Progenitor cell of endocrine pancreas (in vitro differentiated cells): ENCODE measurements around the gene CHAD. TPM values are rescaled to one million over a fixed set of nuclear protein-coding genes. Genes with fewer than 3 reads are reported as not detected.

ENCODE experiments used
- DNase-seq: peaks from one replicate; pipeline ENCODE4 v3.0.0; 2021; ENCODE audit warnings: low spot score; ENCODE audit not compliant: unreplicated experiment
- H3K27ac Mint-ChIP-seq: 2 replicates; pipeline ENCODE4 v1.8.0; 2021; ENCODE audit warnings: mild to moderate bottlenecking, moderate library complexity, mixed read lengths
- H3K27me3 Mint-ChIP-seq: 2 replicates; pipeline ENCODE4 v1.8.0; 2021; ENCODE audit warnings: mixed read lengths
- H3K36me3 Mint-ChIP-seq: 2 replicates; pipeline ENCODE4 v1.8.0; 2022; ENCODE audit warnings: mixed read lengths; ENCODE audit not compliant: insufficient read depth
- H3K4me1 Mint-ChIP-seq: 2 replicates; pipeline ENCODE4 v1.8.0; 2021; ENCODE audit warnings: low read depth, mixed read lengths
- H3K4me3 Mint-ChIP-seq: 2 replicates; pipeline ENCODE4 v1.8.0; 2021; ENCODE audit warnings: low read depth, mild to moderate bottlenecking, moderate library complexity, mixed read lengths
- H3K9me3 Mint-ChIP-seq: 2 replicates; pipeline ENCODE4 v1.8.0; 2021; ENCODE audit warnings: low read depth, mixed read lengths
- long read RNA-seq: library from polyadenylated mRNA; unstranded; transcript quantifications from one replicate; pipeline ENCODE4 v2.0.0, GENCODE V29; 2020
- total RNA-seq: library from RNA; stranded (reverse); gene quantifications from 2 replicates; pipeline ENCODE4 v1.2.1, GENCODE V29; 2021
- TF ChIP-seq, protein P1 (sequence below): fragments of 200-600 bp; sonication (generic); IDR thresholded peaks from one replicate; pipeline ENCODE4 v1.5.0; 2021; ENCODE audit warnings: antibody characterized with exemption, mild to moderate bottlenecking; ENCODE audit not compliant: unreplicated experiment

CHAD gene, protein sequence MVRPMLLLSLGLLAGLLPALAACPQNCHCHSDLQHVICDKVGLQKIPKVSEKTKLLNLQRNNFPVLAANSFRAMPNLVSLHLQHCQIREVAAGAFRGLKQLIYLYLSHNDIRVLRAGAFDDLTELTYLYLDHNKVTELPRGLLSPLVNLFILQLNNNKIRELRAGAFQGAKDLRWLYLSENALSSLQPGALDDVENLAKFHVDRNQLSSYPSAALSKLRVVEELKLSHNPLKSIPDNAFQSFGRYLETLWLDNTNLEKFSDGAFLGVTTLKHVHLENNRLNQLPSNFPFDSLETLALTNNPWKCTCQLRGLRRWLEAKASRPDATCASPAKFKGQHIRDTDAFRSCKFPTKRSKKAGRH
- total RNA-seq = not detected in 2 replicates
- long read RNA-seq = 0 reads

DNA sequence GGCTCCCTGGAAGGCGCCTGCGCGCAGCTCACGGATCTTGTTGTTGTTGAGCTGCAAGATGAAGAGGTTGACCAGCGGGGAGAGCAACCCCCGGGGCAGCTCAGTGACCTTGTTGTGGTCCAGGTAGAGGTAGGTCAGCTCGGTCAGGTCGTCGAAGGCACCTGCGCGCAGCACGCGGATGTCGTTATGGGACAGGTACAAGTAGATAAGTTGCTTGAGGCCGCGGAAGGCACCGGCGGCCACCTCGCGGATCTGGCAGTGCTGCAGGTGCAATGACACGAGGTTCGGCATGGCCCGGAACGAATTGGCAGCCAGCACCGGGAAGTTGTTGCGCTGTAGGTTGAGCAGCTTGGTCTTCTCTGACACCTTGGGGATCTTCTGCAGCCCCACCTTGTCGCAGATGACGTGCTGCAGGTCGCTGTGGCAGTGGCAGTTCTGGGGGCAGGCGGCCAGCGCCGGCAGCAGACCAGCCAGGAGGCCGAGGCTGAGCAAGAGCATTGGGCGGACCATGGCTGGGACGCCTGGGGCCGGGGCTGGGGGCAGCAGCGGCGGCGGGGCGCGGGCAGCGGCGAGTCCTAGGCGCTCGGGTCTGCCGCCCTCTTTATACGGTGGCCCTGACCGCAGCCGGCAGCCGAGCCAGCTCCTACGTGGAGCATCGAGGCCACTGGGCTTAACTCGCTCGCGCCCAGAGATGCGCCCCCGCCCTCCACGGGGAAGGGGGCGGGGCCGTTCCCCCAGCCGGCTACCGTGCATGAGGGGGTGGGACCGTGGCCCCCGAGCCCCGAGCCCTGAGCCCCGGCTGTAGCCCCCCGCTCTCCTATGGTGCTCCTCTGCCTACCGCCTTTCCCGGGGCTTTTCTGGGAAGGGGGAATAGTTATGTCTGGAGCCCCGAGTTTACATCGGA, at the start of gene CHAD:
TSS of gene CHAD (minus strand) at position 577 of the 904 bp plus-strand sequence. CDS start at position 510, 67 bp downstream.
- Mint-ChIP-seq H3K9me3 (no peaks in the 10 kb centered on the region), H3K27me3 (peaks cover 22% of the 10 kb centered on the region), H3K4me1 (peaks cover 1% of the 10 kb centered on the region), H3K4me3 (peak within 1 kb of the TSS; percentile 35), H3K27ac (no peak within 1 kb of the TSS), H3K36me3 (peaks cover 9% of the 10 kb centered on the region)
- no peak for DNase-seq
- TF ChIP-seq, protein P1, sequence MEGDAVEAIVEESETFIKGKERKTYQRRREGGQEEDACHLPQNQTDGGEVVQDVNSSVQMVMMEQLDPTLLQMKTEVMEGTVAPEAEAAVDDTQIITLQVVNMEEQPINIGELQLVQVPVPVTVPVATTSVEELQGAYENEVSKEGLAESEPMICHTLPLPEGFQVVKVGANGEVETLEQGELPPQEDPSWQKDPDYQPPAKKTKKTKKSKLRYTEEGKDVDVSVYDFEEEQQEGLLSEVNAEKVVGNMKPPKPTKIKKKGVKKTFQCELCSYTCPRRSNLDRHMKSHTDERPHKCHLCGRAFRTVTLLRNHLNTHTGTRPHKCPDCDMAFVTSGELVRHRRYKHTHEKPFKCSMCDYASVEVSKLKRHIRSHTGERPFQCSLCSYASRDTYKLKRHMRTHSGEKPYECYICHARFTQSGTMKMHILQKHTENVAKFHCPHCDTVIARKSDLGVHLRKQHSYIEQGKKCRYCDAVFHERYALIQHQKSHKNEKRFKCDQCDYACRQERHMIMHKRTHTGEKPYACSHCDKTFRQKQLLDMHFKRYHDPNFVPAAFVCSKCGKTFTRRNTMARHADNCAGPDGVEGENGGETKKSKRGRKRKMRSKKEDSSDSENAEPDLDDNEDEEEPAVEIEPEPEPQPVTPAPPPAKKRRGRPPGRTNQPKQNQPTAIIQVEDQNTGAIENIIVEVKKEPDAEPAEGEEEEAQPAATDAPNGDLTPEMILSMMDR = no peak

- Mint-ChIP-seq H3K4me1 (peaks cover 4% of the 10 kb centered on the region), H3K4me3 (no peak overlapping the region), H3K27ac (no peak overlapping the region), H3K27me3 (peaks cover 8% of the 10 kb centered on the region), H3K36me3 (no peaks in the 10 kb centered on the region), H3K9me3 (no peaks in the 10 kb centered on the region)
- TF ChIP-seq, protein P1 = no peak
- DNase-seq = no peak
Observed at GRCh38 chr17:50517504-50518383, 49.1 kb upstream of the CHAD start.

GRCh38 chr17:50517011-50517410, 48.3 kb upstream of the CHAD start:
- no peaks in the 10 kb centered on the region for H3K36me3 Mint-ChIP-seq
- no peak overlapping the region for H3K27ac Mint-ChIP-seq
- H3K4me1 Mint-ChIP-seq = peaks cover 2% of the 10 kb centered on the region
- TF ChIP-seq, protein P1 = no peak
- peaks cover 8% of the 10 kb centered on the region for H3K27me3 Mint-ChIP-seq
- no peak for DNase-seq
- H3K9me3 Mint-ChIP-seq = no peaks in the 10 kb centered on the region
- H3K4me3 Mint-ChIP-seq = no peak overlapping the region

GRCh38 chr17:50514936-50515702, 46.4 kb upstream of the CHAD start:
- no peak for DNase-seq
- TF ChIP-seq, protein P1 = no peak
- H3K4me3 Mint-ChIP-seq = no peak overlapping the region
- H3K9me3 Mint-ChIP-seq = no peaks in the 10 kb centered on the region
- no peaks in the 10 kb centered on the region for H3K36me3 Mint-ChIP-seq
- peaks cover 12% of the 10 kb centered on the region for H3K4me1 Mint-ChIP-seq
- H3K27ac Mint-ChIP-seq = no peak overlapping the region
- peaks cover 14% of the 10 kb centered on the region for H3K27me3 Mint-ChIP-seq
